Gastroesophageal sphincter (tissue), 4 donors: ENCODE results near the gene JARID2. TPM values are rescaled to one million over a fixed set of nuclear protein-coding genes. Genes with fewer than 3 reads are reported as not detected.

Source experiments
- ATAC-seq: fragments of 150-250 bp; one replicate; pipeline ENCODE4 v1.9.1; 2016; ENCODE audit warnings: mild to moderate bottlenecking, moderate library complexity
- H3K27ac ChIP-seq, 4 donors: fragments of 200-600 bp; sonication (generic) in 3 of 4; 1 replicate in 3 of 4; 2 replicates in 1 of 4; pipeline ENCODE4 v1.5.1; 2016 to 2019
- H3K27me3 ChIP-seq: fragments of 200-600 bp; sonication (generic); one replicate; pipeline ENCODE4 v1.5.1; 2019
- H3K36me3 ChIP-seq, 2 donors: fragments of 200-600 bp; sonication (generic); one replicate each; pipeline ENCODE4 v1.5.1; 2019; ENCODE audit warnings: control low read depth in 1 of 2
- H3K4me1 ChIP-seq, 3 donors: fragments of 200-600 bp; sonication (generic); 1 replicate in 2 of 3; 2 replicates in 1 of 3; pipeline ENCODE4 v1.5.1; 2016 to 2019; ENCODE audit warnings: control low read depth in 2 of 3
- H3K4me3 ChIP-seq, 2 donors: fragments of 200-600 bp; sonication (generic); one replicate each; pipeline ENCODE4 v1.5.1; 2019; ENCODE audit warnings: mild to moderate bottlenecking in 1 of 2, moderate library complexity in 1 of 2
- H3K9me3 ChIP-seq, 3 donors: fragments of 200-600 bp; sonication (generic); one replicate each; pipeline ENCODE4 v1.5.1; 2017 to 2019; ENCODE audit warnings: control low read depth in 2 of 3
- CTCF ChIP-seq, 4 experiments: fragments of 200-600 bp in 2 of 4; fragments of 450-650 bp in 2 of 4; sonication (generic) in 1 of 4; IDR thresholded peaks; one replicate each; pipeline ENCODE4 v1.5.1; 2017 to 2019; ENCODE audit warnings: antibody characterized with exemption in 4 of 4, mild to moderate bottlenecking in 2 of 4, moderate library complexity in 2 of 4
- EP300 ChIP-seq: sonication (generic); formaldehyde crosslinking; IDR thresholded peaks from one replicate; pipeline ENCODE4 v1.6.1; 2017; ENCODE audit warnings: antibody characterized with exemption, mild to moderate bottlenecking
- POLR2A ChIP-seq, 2 donors: fragments of 450-650 bp; IDR thresholded peaks; one replicate each; pipeline ENCODE4 v1.6.1; 2017; ENCODE audit warnings: antibody characterized with exemption in 2 of 2, mild to moderate bottlenecking in 2 of 2, moderate library complexity in 1 of 2
- POLR2AphosphoS5 ChIP-seq: sonication (generic); formaldehyde crosslinking; IDR thresholded peaks from one replicate; pipeline ENCODE4 v1.6.1; 2017; ENCODE audit warnings: antibody characterized with exemption
- WGBS, 2 donors: methylation state at CpG; one replicate each; pipeline ENCODE4 v1.1.5; 2018; ENCODE audit warnings: low coverage in 1 of 2; 5-methylcytosine and 5-hydroxymethylcytosine counted together
- total RNA-seq, 4 donors: library from RNA; depleted of rRNA; stranded (reverse); fragments of >200 nt; gene quantifications; one replicate each; pipeline ENCODE4 v1.1.0, GENCODE V29; 2016

JARID2 gene
- total RNA-seq, 4 donors from 2014 or later: 6.8 to 12.3 (median 8.5) TPM

DNA sequence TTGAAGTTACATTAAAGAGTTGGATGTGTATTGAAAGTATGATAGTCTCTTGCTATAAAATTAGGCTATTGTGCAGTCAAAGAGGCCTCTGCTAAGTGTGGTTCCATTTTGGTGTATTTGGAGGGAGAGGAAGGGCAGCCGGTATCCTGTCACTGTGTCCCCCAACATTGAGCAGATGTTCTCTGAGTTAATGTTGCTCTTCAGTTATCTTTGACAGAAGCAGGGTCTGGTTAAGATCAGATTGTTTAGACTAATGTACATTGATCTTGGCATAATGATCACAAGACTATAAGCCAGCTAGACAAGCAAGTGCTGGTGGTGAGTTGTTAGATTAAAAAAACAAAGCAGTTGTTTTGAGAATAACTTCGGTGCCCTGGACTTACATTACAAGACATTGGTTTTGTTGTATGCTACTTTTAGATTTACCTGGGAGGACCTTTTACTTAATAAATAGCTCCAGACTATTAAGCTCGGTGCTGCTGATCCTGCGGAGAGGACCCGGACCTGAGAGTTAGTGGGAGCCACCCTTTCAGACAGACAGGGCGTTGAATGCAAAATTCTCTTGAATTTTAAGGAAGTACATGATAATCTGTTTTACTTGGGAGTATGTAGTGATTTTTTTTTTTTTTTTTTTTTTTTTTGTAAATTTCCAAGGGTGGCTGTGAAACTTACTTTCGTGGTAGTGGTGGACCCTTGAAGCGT is 97.8 kb downstream of the JARID2 start:
- Histone ChIP-seq H3K9me3 (no peaks in the 10 kb centered on the region), H3K36me3 (no peaks in the 10 kb centered on the region), H3K4me3 (no peak overlapping the region), H3K27ac (no peak overlapping the region), H3K4me1 (peaks cover 0 to 41% (median 0%) of the 10 kb centered on the region in 3 donors), H3K27me3 (no peaks in the 10 kb centered on the region)
- TF ChIP-seq POLR2AphosphoS5 (no peak), POLR2A (IDR thresholded peaks at IDR 0.05) (no peak), CTCF (IDR thresholded peaks at IDR 0.05) (no peak), EP300 (no peak)
- no peak for ATAC-seq
- 60 to 72% methylated on average over 7 to 8 of the region's 8 CpGs for WGBS, 2 donors

DNA sequence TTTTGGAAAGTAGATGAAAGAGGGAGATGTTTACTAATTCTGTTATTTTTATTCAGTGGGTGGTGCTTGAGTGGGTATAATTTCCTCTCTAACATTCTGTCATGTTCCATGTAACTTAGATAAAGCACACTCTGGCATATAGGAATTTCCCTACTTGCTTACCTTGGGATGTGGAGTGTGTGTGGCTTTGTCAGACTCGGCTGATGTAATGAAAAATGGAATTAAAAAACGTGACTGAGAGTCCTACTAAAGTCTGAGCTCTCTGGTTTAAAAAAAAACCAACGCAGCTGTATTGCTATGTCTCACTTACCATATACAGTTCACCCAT is 98.3 kb downstream of the JARID2 start:
- no peak overlapping the region for H3K27ac ChIP-seq
- H3K4me3 ChIP-seq: no peak overlapping the region
- no peaks in the 10 kb centered on the region for H3K9me3 ChIP-seq
- no peaks in the 10 kb centered on the region for H3K27me3 ChIP-seq
- H3K4me1 ChIP-seq: peaks cover 0 to 40% (median 0%) of the 10 kb centered on the region in 3 donors
- H3K36me3 ChIP-seq: no peaks in the 10 kb centered on the region
- no peak for TF ChIP-seq CTCF (IDR thresholded peaks at IDR 0.05)
- no peak for TF ChIP-seq POLR2AphosphoS5
- WGBS, 2 donors: 62 to 69% methylated on average over 3 of the region's 3 CpGs
- no peak for ATAC-seq

DNA sequence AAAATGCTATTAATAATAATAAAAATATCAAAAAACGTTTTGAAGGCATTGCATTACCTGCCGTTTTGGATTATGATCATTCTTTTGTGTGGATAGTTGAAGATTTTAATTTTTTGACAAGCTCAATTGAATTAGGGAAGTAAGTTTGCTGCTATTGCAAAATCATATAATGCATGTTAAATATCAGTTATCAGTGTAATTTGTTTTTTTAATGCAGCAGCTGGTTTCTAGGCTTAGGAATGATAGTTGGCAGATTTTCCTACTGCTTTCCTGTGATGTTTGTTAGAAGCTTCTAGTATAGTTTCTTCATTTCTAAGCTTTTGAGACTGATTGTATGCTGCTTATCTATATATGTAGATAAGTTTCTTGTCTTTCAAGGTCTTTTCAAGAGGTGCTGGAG is 99.0 kb downstream of the JARID2 start:
- Histone ChIP-seq H3K4me1 (peaks cover 0 to 40% (median 0%) of the 10 kb centered on the region in 3 donors), H3K27me3 (no peaks in the 10 kb centered on the region), H3K4me3 (no peak overlapping the region), H3K36me3 (no peaks in the 10 kb centered on the region), H3K9me3 (no peaks in the 10 kb centered on the region), H3K27ac (no peak overlapping the region)
- no peak for TF ChIP-seq POLR2AphosphoS5
- TF ChIP-seq CTCF (IDR thresholded peaks at IDR 0.05): no peak
- TF ChIP-seq POLR2A (IDR thresholded peaks at IDR 0.05): no peak
- no peak for TF ChIP-seq EP300
- 66 to 69% methylated on average over 2 of the region's 2 CpGs for WGBS, 2 donors
- ATAC-seq: no peak

GRCh38 chr6:15346315-15346714 is 100.4 kb downstream of the JARID2 start:
- no peaks in the 10 kb centered on the region for H3K9me3 ChIP-seq
- H3K36me3 ChIP-seq: no peaks in the 10 kb centered on the region
- TF ChIP-seq POLR2A (IDR thresholded peaks at IDR 0.05) (no peak), POLR2AphosphoS5 (no peak)
- WGBS, 2 donors: 92 to 94% methylated on average over 5 of the region's 5 CpGs
- no peak for ATAC-seq
- H3K4me1 ChIP-seq: peaks cover 0 to 39% (median 2%) of the 10 kb centered on the region in 3 donors
- no peak overlapping the region for H3K27ac ChIP-seq
- H3K27me3 ChIP-seq: no peaks in the 10 kb centered on the region
- H3K4me3 ChIP-seq: no peak overlapping the region

GRCh38 chr6:15348528-15348927 is 102.7 kb downstream of the JARID2 start:
- H3K4me3 ChIP-seq: no peak overlapping the region

More at GRCh38 chr6:15348528-15348927, 102.7 kb downstream of the JARID2 start:
- TF ChIP-seq POLR2A (IDR thresholded peaks at IDR 0.05) (no peak), POLR2AphosphoS5 (no peak), EP300 (no peak), CTCF (IDR thresholded peaks at IDR 0.05) (no peak)
- no peak overlapping the region for H3K27ac ChIP-seq
- H3K36me3 ChIP-seq: no peaks in the 10 kb centered on the region
- 86 to 95% methylated on average over 2 to 4 of the region's 4 CpGs for WGBS, 2 donors
- peaks cover 0 to 58% (median 16%) of the 10 kb centered on the region in 3 donors for H3K4me1 ChIP-seq
- no peaks in the 10 kb centered on the region for H3K9me3 ChIP-seq
- ATAC-seq: no peak
- no peaks in the 10 kb centered on the region for H3K27me3 ChIP-seq
